Measurements from ENCODE around the gene PLOD3. TPM values are rescaled to one million over a fixed set of nuclear protein-coding genes. Genes with fewer than 3 reads are reported as not detected.

PLOD3 gene
- total RNA-seq, 1 experiment from 2014 or later: 48.3 TPM

GRCh38 chr7:101169110-101169837, 48.1 kb downstream of the PLOD3 start:
- no peak overlapping the region for H3K27ac Mint-ChIP-seq
- POLR2A ChIA-PET: no interaction called here
- no peak for DNase-seq (ENCODE audit: low spot score)
- CTCF ChIA-PET: interaction anchor here (0.6 to 9.0 kb wide), 11 partner anchors 13 to 276 kb away, joined by 3 to 103 read pairs (median 4); partner anchors contain the start of gene ZNHIT1
- H3K4me1 Mint-ChIP-seq: peaks cover 72% of the 10 kb centered on the region
- H3K36me3 Mint-ChIP-seq: no peaks in the 10 kb centered on the region
- H3K9me3 Mint-ChIP-seq: no peaks in the 10 kb centered on the region
- ATAC-seq: no peak
- peaks cover 98% of the 10 kb centered on the region for H3K27me3 Mint-ChIP-seq (ENCODE audit: low read depth)
- TF ChIP-seq JUN (CRISPR knock-in tag; IDR thresholded peaks at IDR 0.05) (no peak), ATF6 (CRISPR knock-in tag; IDR thresholded peaks at IDR 0.05) (no peak), ERG (CRISPR knock-in tag; IDR thresholded peaks at IDR 0.05) (no peak), RELA (CRISPR knock-in tag; IDR thresholded peaks at IDR 0.05; ENCODE audit: borderline replicate concordance) (no peak), IRF2 (CRISPR knock-in tag; IDR thresholded peaks at IDR 0.05; ENCODE audit: borderline replicate concordance, low read depth) (no peak), CDX4 (CRISPR knock-in tag; IDR thresholded peaks at IDR 0.05; ENCODE audit: borderline replicate concordance) (no peak), ZNF532 (CRISPR knock-in tag; IDR thresholded peaks at IDR 0.05; ENCODE audit: borderline replicate concordance) (no peak)
- H3K4me3 Mint-ChIP-seq: peak overlapping the region; percentile 74

GRCh38 chr7:101168412-101169049, 48.9 kb downstream of the PLOD3 start:
- ChIA-PET POLR2A (interaction anchor here (1.2 kb wide), 1 partner anchor 68 kb away, joined by 4 read pairs; no protein-coding TSS in a partner anchor), CTCF (interaction anchor here (0.6 to 9.0 kb wide), 17 partner anchors 12 to 1226 kb away, joined by 3 to 103 read pairs (median 4); partner anchors contain the start of genes ACHE and ZNHIT1)
- peaks cover 68% of the 10 kb centered on the region for H3K4me1 Mint-ChIP-seq
- H3K4me3 Mint-ChIP-seq: peak overlapping the region; percentile 81
- H3K36me3 Mint-ChIP-seq: no peaks in the 10 kb centered on the region
- no peak for ATAC-seq
- H3K27me3 Mint-ChIP-seq (ENCODE audit: low read depth): peaks cover 95% of the 10 kb centered on the region
- no peak overlapping the region for H3K27ac Mint-ChIP-seq
- H3K9me3 Mint-ChIP-seq: no peaks in the 10 kb centered on the region
- DNase-seq (ENCODE audit: low spot score): no peak
- TF ChIP-seq ZNF281 (CRISPR knock-in tag; IDR thresholded peaks at IDR 0.05) (no peak), IRF2 (CRISPR knock-in tag; IDR thresholded peaks at IDR 0.05; ENCODE audit: borderline replicate concordance, low read depth) (no peak), ZNF416 (CRISPR knock-in tag; IDR thresholded peaks at IDR 0.05) (no peak), ATF1 (CRISPR knock-in tag; IDR thresholded peaks at IDR 0.05) (no peak), ZNF425 (CRISPR knock-in tag; conservative IDR thresholded peaks at IDR 0.05) (no peak), SOX15 (CRISPR knock-in tag; IDR thresholded peaks at IDR 0.05) (no peak), E2F5 (CRISPR knock-in tag; IDR thresholded peaks at IDR 0.05) (no peak), KAT7 (CRISPR knock-in tag; IDR thresholded peaks at IDR 0.05; ENCODE audit: borderline replicate concordance) (no peak), EMX1 (CRISPR knock-in tag; IDR thresholded peaks at IDR 0.05) (no peak), CREB1 (CRISPR knock-in tag; IDR thresholded peaks at IDR 0.05) (no peak), ZBTB21 (CRISPR knock-in tag; IDR thresholded peaks at IDR 0.05; ENCODE audit: borderline replicate concordance) (no peak), NR3C1 (CRISPR knock-in tag; conservative IDR thresholded peaks at IDR 0.05; ENCODE audit: low read depth) (no peak)

Data from WTC11 (cell line).